Activated CD4-positive, alpha-beta T cell treated with anti-CD3 and anti-CD28 coated beads, Interleukin-2, amount 10 ng/mL, durations not matched to agents 24 days and 14 days (primary cell): Measurements from ENCODE around the gene ITGB1BP1. TPM values are rescaled to one million over a fixed set of nuclear protein-coding genes. Genes with fewer than 3 reads are reported as not detected.

Experiments used
- DNase-seq: peaks from one replicate; pipeline ENCODE4 v3.0.0; 2022
- H3K27ac Mint-ChIP-seq: one replicate; pipeline ENCODE4 v1.8.0; 2022; ENCODE audit warnings: mild to moderate bottlenecking, mixed read lengths
- H3K27me3 Mint-ChIP-seq: one replicate; pipeline ENCODE4 v1.8.0; 2022; ENCODE audit warnings: mixed read lengths
- H3K36me3 Mint-ChIP-seq: one replicate; pipeline ENCODE4 v1.8.0; 2022; ENCODE audit warnings: low read depth, mild to moderate bottlenecking, mixed read lengths
- H3K4me1 Mint-ChIP-seq: one replicate; pipeline ENCODE4 v1.8.0; 2021; ENCODE audit warnings: mixed read lengths
- H3K4me3 Mint-ChIP-seq: one replicate; pipeline ENCODE4 v1.8.0; 2022; ENCODE audit warnings: mild to moderate bottlenecking, moderate library complexity, mixed read lengths
- H3K9me3 Mint-ChIP-seq: one replicate; pipeline ENCODE4 v1.8.0; 2021; ENCODE audit warnings: mixed read lengths
- intact Hi-C: fragments of 100-400 bp; cut with micrococcal nuclease; formaldehyde crosslinking; loops from one replicate; pipeline ENCODE4 v1.15.1; 2023
- total RNA-seq: library from RNA; stranded (reverse); gene quantifications from 2 replicates; pipeline ENCODE4 v1.2.3, GENCODE V29; 2022

Gene ITGB1BP1
- total RNA-seq, 1 donor from 2014 or later, result 131 TPM

DNA sequence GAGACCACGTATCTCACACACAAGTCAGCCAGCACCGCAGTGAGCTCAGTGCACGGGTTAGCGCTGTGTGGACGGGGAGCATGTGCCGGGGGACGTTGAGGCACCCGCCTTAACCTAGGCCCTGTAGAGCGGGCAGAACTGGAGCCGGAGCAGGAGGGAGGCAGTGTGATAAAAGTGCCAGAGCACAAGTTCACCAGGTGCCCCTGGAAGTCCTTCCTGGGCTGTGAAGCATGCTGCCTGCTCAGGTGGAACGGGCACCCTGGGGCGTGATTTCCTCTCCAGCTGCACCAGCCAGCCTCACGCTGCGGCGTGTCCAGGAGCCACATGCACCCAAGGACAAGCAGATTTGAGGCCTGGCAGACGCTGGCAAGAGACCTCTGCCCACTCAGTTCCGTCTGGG, 50.3 kb downstream of the ITGB1BP1 start:
- intact Hi-C loops, result no loop called here
- Mint-ChIP-seq H3K9me3 (no peaks in the 10 kb centered on the region), H3K4me1 (no peaks in the 10 kb centered on the region), H3K27ac (no peak overlapping the region), H3K27me3 (peaks cover 9% of the 10 kb centered on the region), H3K36me3 (no peaks in the 10 kb centered on the region), H3K4me3 (no peak overlapping the region)
- no peak for DNase-seq

- Mint-ChIP-seq H3K9me3 (no peaks in the 10 kb centered on the region), H3K36me3 (no peaks in the 10 kb centered on the region), H3K4me3 (no peak overlapping the region), H3K27ac (peak overlapping the region; percentile 72), H3K27me3 (peaks cover 2% of the 10 kb centered on the region), H3K4me1 (no peaks in the 10 kb centered on the region)
- no peak for DNase-seq
- intact Hi-C loops, result loop anchor here (2.0 kb wide), 1 partner anchor 228 kb away; no protein-coding TSS in a partner anchor
Observed at GRCh38 chr2:9370746-9371145, 52.6 kb downstream of the ITGB1BP1 start.

- intact Hi-C loops, result no loop called here
- H3K9me3 Mint-ChIP-seq, result no peaks in the 10 kb centered on the region
- H3K36me3 Mint-ChIP-seq, result no peaks in the 10 kb centered on the region
- H3K4me3 Mint-ChIP-seq, result no peak overlapping the region
- no peak for DNase-seq
- no peak overlapping the region for H3K27ac Mint-ChIP-seq
- no peaks in the 10 kb centered on the region for H3K4me1 Mint-ChIP-seq
- peaks cover 12% of the 10 kb centered on the region for H3K27me3 Mint-ChIP-seq
Observed at GRCh38 chr2:9366026-9366425, 57.3 kb downstream of the ITGB1BP1 start.

DNA sequence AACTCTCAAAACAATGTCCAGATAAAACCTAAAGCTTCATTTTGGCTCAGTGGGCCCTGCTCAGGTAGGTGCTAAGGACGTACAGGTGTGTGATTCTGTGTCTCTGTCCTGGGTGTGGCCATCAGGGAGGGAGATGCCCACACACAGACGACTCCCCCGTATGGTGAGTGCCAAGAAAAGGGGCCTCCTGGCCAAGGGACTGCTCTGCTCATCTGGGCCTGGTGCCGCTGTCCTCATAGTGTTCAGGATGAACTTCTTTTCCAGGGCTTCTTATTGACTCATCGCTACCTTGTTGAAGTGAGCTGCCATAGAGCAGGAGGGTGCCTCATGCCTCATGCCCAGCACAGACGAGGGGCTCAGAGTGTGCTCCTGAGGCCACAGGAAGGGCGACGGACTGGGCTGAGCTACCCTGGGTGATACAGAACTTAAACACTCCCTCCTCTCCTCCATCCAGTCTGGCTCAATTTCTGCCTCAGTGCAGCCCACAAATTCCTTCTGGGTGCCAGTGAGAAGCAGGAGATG, 57.8 kb downstream of the ITGB1BP1 start:
- Mint-ChIP-seq H3K27me3 (peaks cover 15% of the 10 kb centered on the region), H3K4me3 (no peak overlapping the region), H3K27ac (no peak overlapping the region), H3K36me3 (no peaks in the 10 kb centered on the region), H3K4me1 (no peaks in the 10 kb centered on the region), H3K9me3 (no peaks in the 10 kb centered on the region)
- DNase-seq, result no peak
- intact Hi-C loops, result no loop called here

- intact Hi-C loops, result no loop called here
- DNase-seq, result no peak
- Mint-ChIP-seq H3K4me1 (no peaks in the 10 kb centered on the region), H3K27me3 (peaks cover 18% of the 10 kb centered on the region), H3K36me3 (no peaks in the 10 kb centered on the region), H3K9me3 (no peaks in the 10 kb centered on the region), H3K27ac (no peak overlapping the region), H3K4me3 (no peak overlapping the region)
Observed at GRCh38 chr2:9364791-9365497, 58.4 kb downstream of the ITGB1BP1 start.

DNA sequence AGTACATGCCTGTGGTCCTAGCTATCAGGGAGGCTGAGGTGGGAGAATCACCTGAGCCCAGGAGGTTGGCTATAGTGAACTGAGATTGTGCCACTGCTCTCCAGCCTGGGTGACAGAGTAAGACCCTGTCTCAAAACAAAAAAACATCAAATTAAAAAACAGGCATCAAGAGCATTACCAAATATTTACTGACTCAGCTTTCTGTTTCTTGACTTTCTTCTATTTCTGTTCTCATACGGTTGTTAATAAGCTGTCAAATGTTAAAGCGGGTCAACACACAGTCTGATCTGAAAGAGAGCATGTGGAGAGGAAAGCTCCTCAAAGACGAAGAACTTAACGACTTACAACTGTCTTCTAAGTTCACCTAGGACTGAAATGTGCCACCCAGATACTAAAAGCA, 59.0 kb downstream of the ITGB1BP1 start:
- Mint-ChIP-seq H3K27me3 (peaks cover 20% of the 10 kb centered on the region), H3K9me3 (no peaks in the 10 kb centered on the region), H3K4me3 (no peak overlapping the region), H3K4me1 (no peaks in the 10 kb centered on the region), H3K36me3 (no peaks in the 10 kb centered on the region), H3K27ac (no peak overlapping the region)
- intact Hi-C loops, result no loop called here
- no peak for DNase-seq

DNA sequence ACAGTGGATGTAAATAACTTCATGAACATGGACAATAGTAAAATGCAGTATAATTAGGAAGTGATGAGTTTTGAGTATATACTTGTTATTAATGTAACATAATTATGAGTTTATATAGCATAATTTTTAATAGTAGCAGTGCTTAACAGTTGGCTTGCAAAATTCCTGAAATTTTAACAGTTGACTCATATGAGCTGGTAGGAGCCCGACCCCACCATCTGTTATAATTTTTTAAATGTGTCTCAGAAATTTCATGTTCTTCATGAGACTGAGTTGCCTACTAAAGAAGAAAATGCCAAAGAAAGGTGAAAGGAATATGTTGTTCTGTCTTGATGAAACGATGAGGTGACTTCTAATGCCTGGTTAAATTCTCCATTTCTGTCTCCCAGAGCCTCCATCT, 62.6 kb downstream of the ITGB1BP1 start:
- intact Hi-C loops, result no loop called here
- no peak for DNase-seq
- peaks cover 36% of the 10 kb centered on the region for H3K27me3 Mint-ChIP-seq
- no peaks in the 10 kb centered on the region for H3K4me1 Mint-ChIP-seq
- no peak overlapping the region for H3K4me3 Mint-ChIP-seq
- H3K9me3 Mint-ChIP-seq, result no peaks in the 10 kb centered on the region
- no peak overlapping the region for H3K27ac Mint-ChIP-seq
- no peaks in the 10 kb centered on the region for H3K36me3 Mint-ChIP-seq

DNA sequence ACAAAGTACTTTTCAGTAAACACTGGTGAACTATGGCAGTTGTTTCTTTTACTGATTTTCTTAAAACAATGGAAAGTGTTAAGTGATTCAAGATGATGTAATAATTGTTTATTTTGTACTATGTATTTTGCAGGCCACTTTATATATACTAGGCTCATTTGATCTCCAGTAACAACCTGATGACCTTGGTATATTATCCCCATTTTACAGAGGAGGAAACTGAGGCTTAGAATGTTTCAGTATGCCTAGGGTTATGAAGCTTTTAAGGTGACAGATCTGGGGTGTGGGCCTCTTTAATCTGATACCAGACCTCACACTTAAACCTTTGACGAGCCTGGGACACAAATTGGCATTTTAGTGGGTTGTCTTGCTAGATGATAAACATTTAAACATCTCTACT, 63.2 kb downstream of the ITGB1BP1 start:
- Mint-ChIP-seq H3K27me3 (peaks cover 36% of the 10 kb centered on the region), H3K27ac (no peak overlapping the region), H3K4me1 (no peaks in the 10 kb centered on the region), H3K4me3 (no peak overlapping the region), H3K36me3 (no peaks in the 10 kb centered on the region), H3K9me3 (no peaks in the 10 kb centered on the region)
- intact Hi-C loops, result no loop called here
- DNase-seq, result no peak

GRCh38 chr2:9359463-9359862, 63.9 kb downstream of the ITGB1BP1 start:
- Mint-ChIP-seq H3K27ac (no peak overlapping the region), H3K36me3 (no peaks in the 10 kb centered on the region), H3K27me3 (peaks cover 34% of the 10 kb centered on the region), H3K4me3 (no peak overlapping the region), H3K4me1 (no peaks in the 10 kb centered on the region), H3K9me3 (no peaks in the 10 kb centered on the region)
- DNase-seq, result no peak
- intact Hi-C loops, result no loop called here

- intact Hi-C loops, result no loop called here
- no peak overlapping the region for H3K4me3 Mint-ChIP-seq
- no peak overlapping the region for H3K27ac Mint-ChIP-seq
Observed at GRCh38 chr2:9358846-9359245, 64.5 kb downstream of the ITGB1BP1 start.

GRCh38 chr2:9356261-9356660, 67.1 kb downstream of the ITGB1BP1 start:
- no peak for DNase-seq
- intact Hi-C loops, result no loop called here
- no peaks in the 10 kb centered on the region for H3K9me3 Mint-ChIP-seq
- no peaks in the 10 kb centered on the region for H3K36me3 Mint-ChIP-seq
- H3K27ac Mint-ChIP-seq, result no peak overlapping the region
- no peak overlapping the region for H3K4me3 Mint-ChIP-seq
- H3K27me3 Mint-ChIP-seq, result peaks cover 27% of the 10 kb centered on the region
- no peaks in the 10 kb centered on the region for H3K4me1 Mint-ChIP-seq

More at GRCh38 chr2:9358846-9359245, 64.5 kb downstream of the ITGB1BP1 start:
- peaks cover 32% of the 10 kb centered on the region for H3K27me3 Mint-ChIP-seq
- no peak for DNase-seq
- H3K4me1 Mint-ChIP-seq, result no peaks in the 10 kb centered on the region
- no peaks in the 10 kb centered on the region for H3K9me3 Mint-ChIP-seq
- H3K36me3 Mint-ChIP-seq, result no peaks in the 10 kb centered on the region

- Mint-ChIP-seq H3K4me3 (no peak overlapping the region), H3K27me3 (peaks cover 25% of the 10 kb centered on the region), H3K36me3 (no peaks in the 10 kb centered on the region), H3K9me3 (no peaks in the 10 kb centered on the region), H3K4me1 (no peaks in the 10 kb centered on the region), H3K27ac (no peak overlapping the region)
- DNase-seq, result no peak
- intact Hi-C loops, result no loop called here
Observed at GRCh38 chr2:9355716-9356115, 67.6 kb downstream of the ITGB1BP1 start.

- no peak overlapping the region for H3K4me3 Mint-ChIP-seq
- H3K4me1 Mint-ChIP-seq, result no peaks in the 10 kb centered on the region
- H3K27ac Mint-ChIP-seq, result no peak overlapping the region
- DNase-seq, result no peak
- intact Hi-C loops, result no loop called here
- H3K27me3 Mint-ChIP-seq, result peaks cover 24% of the 10 kb centered on the region
- no peaks in the 10 kb centered on the region for H3K9me3 Mint-ChIP-seq
- no peaks in the 10 kb centered on the region for H3K36me3 Mint-ChIP-seq
Observed at GRCh38 chr2:9355270-9355669, 68.1 kb downstream of the ITGB1BP1 start.

DNA sequence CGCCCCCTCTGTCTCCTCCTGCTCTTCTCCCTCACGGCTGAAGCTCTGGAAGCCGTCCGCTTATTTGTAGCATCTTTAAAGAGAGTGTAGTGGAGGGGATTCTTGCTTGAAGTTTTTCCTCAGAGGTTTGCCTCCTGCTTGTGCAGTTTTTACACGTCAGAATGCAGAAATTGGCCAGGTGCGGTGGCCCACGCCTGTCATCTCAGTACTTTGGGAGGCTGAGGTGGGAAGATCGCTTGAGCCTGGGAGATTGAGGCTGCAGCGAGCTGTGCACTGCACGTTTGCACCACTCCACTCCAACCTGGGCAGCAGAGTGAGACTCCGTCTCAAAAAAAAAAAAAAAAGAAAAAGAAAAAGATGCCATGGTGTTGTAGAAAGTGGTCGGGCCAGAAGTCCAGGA, 69.0 kb downstream of the ITGB1BP1 start:
- no peak for DNase-seq
- H3K36me3 Mint-ChIP-seq, result no peaks in the 10 kb centered on the region
- intact Hi-C loops, result no loop called here
- H3K27me3 Mint-ChIP-seq, result peaks cover 22% of the 10 kb centered on the region
- H3K9me3 Mint-ChIP-seq, result no peaks in the 10 kb centered on the region
- H3K27ac Mint-ChIP-seq, result no peak overlapping the region
- no peak overlapping the region for H3K4me3 Mint-ChIP-seq
- H3K4me1 Mint-ChIP-seq, result no peaks in the 10 kb centered on the region
